GM12874 (cell line): ENCODE measurements around the gene PIK3R1.

Experiments used
- CTCF ChIP-seq: IDR thresholded peaks from 2 replicates; pipeline ENCODE4 v1.5.1; 2011; ENCODE audit warnings: low read depth, mild to moderate bottlenecking, control low read depth, low read length, moderate library complexity; ENCODE audit not compliant: insufficient read depth

PIK3R1 gene

DNA sequence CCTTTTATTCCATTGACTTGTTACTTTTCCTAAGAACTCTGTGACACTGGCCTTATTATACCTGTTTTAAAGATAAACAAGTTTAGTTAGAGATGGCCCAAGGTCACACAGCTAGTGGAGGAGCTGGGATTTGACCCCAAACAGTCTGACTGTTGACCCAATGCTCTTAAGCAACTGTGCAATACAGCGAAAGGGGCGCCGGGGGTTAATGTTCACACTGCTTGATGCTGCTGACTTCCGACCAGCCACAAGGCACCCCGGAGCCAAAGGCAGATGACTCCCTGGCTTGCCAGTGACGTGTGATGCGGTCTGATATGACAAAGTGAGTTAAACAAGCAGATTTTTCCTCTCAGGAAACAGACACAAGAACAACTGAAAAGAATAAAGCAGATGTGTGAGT is 23.9 kb downstream of the PIK3R1 start:
- TF ChIP-seq CTCF = no peak

DNA sequence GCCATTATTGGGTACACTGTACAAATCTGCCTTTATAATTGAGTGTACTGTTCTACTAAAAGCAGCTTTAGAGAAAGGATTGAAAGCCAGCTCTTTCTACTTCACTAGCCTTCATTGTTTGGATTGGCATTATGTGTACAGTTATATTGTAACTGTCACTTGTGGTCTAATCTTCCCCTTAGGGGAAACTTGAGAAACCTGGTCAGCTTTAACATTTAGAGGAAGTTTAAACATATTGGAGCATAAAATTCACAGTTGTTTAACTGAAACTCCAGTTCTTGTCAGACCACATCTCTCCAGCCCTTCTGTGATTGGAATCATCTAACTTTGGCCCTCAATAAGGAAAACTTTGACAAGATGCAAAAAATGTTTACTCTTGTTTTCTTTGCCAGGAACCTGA is 24.6 kb downstream of the PIK3R1 start:
- no peak for TF ChIP-seq CTCF

DNA sequence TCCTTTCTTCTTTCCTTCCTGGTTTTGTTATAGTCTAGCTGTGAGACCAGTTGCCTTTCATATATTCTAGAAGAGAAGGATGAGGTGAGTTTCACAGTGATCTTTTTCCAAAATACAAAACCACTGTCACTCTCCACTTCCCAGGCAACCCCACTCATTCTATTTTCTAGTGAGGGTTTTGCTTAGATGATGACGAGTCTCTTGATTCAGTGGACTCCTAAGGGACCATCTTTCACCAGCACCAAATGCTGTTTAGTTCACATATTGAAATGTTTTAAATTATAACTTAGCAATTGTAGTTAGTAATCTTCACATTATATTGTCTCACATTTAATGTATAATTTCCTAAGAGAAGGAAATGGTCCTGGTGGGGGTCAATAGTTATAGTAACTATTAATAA is 25.2 kb downstream of the PIK3R1 start:
- TF ChIP-seq CTCF = no peak

GRCh38 chr5:68242743-68243142 is 27.2 kb downstream of the PIK3R1 start:
- TF ChIP-seq CTCF = no peak

- no peak for TF ChIP-seq CTCF
Measured at GRCh38 chr5:68243251-68243650, 27.7 kb downstream of the PIK3R1 start.

GRCh38 chr5:68243681-68244080 is 28.1 kb downstream of the PIK3R1 start:
- no peak for TF ChIP-seq CTCF

DNA sequence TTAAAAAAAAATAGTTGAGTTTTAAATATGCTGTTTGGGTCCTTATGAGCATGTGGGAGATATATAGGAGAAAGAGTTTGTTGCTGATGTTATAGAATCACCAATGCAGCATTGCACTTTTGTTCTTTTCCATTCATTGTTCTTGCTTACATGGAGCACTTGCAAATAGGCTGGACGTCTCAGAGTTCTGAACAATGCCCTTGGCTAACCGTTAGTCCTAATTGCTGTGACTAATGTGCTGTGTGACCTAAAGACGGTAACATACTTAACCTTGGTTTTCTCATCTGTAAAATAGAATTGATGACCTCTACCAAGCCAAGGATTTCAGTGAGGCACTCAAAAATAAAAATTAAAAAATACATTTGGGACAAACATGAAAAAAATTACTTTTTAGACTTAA is 29.8 kb downstream of the PIK3R1 start:
- no peak for TF ChIP-seq CTCF

DNA sequence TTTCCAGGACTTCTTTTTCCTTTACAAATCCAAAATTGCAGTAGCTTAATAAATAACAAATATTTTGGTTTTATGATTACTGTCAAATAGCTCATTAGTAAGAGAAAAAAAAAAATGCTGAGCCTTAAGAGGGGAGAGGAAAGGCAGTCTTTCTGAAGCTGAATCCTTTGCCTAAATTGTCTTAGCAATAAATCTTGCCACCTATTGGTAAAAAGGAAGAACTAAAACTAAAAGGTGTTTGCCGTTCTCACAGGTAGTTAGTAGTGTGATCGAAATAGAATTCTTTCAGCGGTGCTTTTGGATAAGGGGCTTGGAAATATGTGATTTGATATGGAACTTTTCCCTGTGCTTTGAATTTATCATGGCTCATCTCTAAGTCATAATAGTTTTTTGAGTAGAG is 31.2 kb downstream of the PIK3R1 start:
- TF ChIP-seq CTCF = peak; percentile 13; the same call in 1 of the 2 replicates
